Measurements from ENCODE around the gene SNED1. TPM values are rescaled to one million over a fixed set of nuclear protein-coding genes. Genes with fewer than 3 reads are reported as not detected.

The SNED1 gene
- total RNA-seq, 1 donor from 2014 or later: 2.8 TPM

DNA sequence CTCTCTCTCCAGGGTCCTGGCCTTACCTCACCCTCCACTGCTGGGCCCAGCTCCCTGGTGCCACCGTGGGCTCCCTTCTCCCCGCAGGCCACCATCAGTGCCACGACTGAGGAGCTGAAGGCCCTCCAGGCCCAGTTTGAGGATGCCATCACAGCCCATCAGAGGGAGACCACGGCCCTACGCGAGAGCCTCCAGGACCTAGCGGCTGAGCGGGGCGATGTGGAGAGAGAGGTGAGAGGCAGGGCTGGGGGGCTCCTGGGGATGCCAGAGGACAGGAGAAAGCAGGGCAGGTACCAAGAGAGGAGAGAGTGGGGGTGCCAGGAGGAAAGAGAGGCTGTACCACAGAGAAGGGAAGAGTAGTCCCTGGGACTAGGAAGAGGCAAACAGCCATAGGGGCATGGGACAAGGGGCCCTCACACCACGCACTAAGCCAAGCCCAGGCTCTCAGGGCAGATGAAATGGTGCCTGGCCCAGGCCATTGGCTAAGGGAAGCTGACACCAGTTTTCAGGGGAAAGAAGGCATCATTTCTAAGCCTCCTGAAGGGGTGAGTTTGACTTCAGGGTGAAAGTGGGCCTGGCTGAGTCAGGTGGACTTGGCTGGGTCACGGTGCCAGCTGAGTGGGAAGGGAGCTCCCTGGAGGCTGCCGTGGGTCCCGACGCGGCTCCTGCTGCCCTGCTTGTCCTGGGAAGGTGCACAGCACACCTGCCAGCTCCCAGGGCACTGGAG is 39.0 kb upstream of the SNED1 start:
- no peak for DNase-seq
- TF ChIP-seq, protein P1, sequence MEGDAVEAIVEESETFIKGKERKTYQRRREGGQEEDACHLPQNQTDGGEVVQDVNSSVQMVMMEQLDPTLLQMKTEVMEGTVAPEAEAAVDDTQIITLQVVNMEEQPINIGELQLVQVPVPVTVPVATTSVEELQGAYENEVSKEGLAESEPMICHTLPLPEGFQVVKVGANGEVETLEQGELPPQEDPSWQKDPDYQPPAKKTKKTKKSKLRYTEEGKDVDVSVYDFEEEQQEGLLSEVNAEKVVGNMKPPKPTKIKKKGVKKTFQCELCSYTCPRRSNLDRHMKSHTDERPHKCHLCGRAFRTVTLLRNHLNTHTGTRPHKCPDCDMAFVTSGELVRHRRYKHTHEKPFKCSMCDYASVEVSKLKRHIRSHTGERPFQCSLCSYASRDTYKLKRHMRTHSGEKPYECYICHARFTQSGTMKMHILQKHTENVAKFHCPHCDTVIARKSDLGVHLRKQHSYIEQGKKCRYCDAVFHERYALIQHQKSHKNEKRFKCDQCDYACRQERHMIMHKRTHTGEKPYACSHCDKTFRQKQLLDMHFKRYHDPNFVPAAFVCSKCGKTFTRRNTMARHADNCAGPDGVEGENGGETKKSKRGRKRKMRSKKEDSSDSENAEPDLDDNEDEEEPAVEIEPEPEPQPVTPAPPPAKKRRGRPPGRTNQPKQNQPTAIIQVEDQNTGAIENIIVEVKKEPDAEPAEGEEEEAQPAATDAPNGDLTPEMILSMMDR (IDR thresholded peaks at IDR 0.05; ENCODE audit: partially characterized antibody, unreplicated experiment): no peak
- H3K4me3 Mint-ChIP-seq (ENCODE audit: unreplicated experiment): no peak overlapping the region

DNA sequence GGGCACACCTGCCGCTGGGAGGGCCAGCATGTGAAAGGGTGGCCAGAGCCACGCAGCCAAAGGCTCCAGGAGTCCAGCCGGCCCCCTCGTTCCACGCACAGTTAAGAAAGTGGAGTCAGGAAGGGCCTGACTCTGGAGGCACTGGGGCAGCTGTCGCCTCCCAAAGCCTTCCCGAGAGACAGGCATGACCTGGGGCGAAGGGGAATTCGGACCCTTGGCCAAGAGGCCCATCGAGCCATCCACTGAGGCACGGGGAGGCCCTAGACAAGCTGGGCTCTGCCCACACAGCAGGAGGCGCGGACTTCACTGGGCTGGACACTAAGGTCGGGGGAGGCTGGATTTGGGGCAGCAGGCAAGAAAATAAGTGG is 38.5 kb upstream of the SNED1 start:
- H3K9me3 Mint-ChIP-seq (ENCODE audit: unreplicated experiment): peaks cover 2% of the 10 kb centered on the region
- H3K27ac Mint-ChIP-seq (ENCODE audit: unreplicated experiment): no peak overlapping the region
- no peak overlapping the region for H3K4me3 Mint-ChIP-seq (ENCODE audit: unreplicated experiment)
- TF ChIP-seq, protein P1 (IDR thresholded peaks at IDR 0.05; ENCODE audit: partially characterized antibody, unreplicated experiment): no peak
- DNase-seq: no peak
- H3K27me3 Mint-ChIP-seq (ENCODE audit: unreplicated experiment): peaks cover 1% of the 10 kb centered on the region
- H3K36me3 Mint-ChIP-seq (ENCODE audit: unreplicated experiment): no peaks in the 10 kb centered on the region
- H3K4me1 Mint-ChIP-seq (ENCODE audit: low read depth, unreplicated experiment): peaks cover 2% of the 10 kb centered on the region

More for the DNA sequence above, 39.0 kb upstream of the SNED1 start:
- Mint-ChIP-seq H3K27ac (ENCODE audit: unreplicated experiment) (no peak overlapping the region), H3K27me3 (ENCODE audit: unreplicated experiment) (peaks cover 1% of the 10 kb centered on the region), H3K4me1 (ENCODE audit: low read depth, unreplicated experiment) (peaks cover 2% of the 10 kb centered on the region), H3K9me3 (ENCODE audit: unreplicated experiment) (peaks cover 2% of the 10 kb centered on the region), H3K36me3 (ENCODE audit: unreplicated experiment) (no peaks in the 10 kb centered on the region)

DNA sequence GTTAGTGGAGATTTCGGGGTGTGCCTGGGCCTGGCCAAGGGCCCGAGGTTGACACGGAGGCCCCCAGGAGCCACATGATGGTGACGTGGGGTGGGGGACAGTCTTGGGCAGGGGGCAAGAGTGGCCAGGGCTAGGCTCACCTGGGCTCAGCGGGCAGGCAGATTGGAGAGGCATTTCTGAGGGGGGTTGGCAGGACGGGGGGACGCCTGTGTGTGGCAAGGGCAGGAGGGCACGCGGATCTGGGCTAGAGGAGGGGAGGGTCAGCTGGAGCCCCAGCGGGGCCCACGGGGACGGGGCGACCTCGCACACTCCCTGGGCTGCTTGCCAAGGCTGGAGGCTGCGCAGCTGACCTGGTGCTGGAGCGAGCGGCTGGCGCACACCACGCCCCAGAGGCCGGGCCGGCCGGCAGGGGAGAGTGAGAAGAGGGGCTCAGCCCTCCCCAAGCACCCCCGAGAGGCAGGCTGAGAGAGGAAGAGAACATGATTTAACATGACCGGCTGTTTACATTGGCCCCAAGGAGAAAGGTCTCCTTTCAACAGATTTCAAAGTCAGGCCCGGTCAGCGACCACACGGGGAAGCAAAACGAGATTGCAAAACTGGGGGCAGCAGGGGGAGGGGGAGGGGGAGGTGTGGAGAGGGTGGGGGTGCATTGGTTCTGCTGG is 38.0 kb upstream of the SNED1 start:
- TF ChIP-seq, protein P1 (IDR thresholded peaks at IDR 0.05; ENCODE audit: partially characterized antibody, unreplicated experiment): no peak
- Mint-ChIP-seq H3K27ac (ENCODE audit: unreplicated experiment) (no peak overlapping the region), H3K27me3 (ENCODE audit: unreplicated experiment) (peaks cover 1% of the 10 kb centered on the region), H3K9me3 (ENCODE audit: unreplicated experiment) (peaks cover 2% of the 10 kb centered on the region), H3K4me3 (ENCODE audit: unreplicated experiment) (no peak overlapping the region), H3K4me1 (ENCODE audit: low read depth, unreplicated experiment) (peaks cover 2% of the 10 kb centered on the region), H3K36me3 (ENCODE audit: unreplicated experiment) (no peaks in the 10 kb centered on the region)
- no peak for DNase-seq

DNA sequence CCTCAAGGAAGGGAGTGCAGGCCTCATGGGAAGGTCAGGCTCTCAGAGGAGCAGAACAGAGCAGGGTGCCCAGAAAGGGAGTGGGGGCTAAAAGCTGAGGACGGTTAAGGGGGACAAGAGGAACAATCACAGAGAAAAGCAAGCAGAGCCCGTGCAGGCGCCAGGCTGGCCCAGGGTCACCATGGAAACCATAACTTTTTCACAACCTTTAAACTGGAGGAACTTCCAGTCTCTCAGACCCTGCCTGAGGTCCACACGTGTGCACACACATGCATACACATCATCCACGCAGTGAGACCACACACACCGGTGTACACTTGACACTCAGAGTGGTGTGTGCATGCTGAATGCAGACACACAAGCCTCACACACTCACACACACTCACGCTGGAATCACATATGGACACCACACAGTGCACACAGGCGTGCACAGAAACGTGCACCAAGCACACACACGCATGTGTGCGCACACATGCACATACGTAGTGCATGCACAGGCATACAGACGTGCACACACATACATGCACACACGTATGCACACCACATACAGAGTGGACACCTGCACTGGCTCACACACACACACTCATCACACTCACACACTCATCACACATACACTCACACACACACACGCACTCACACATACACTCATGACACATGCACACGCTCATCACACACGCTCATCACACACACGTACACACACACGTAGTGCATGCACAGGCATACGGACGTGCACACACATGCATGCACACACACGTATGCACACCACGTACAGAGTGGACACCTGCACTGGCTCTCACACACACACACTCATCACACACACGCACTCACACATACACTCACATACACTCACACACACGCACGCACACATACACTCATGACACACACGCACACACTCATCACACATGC is 37.2 kb upstream of the SNED1 start:
- Mint-ChIP-seq H3K36me3 (ENCODE audit: unreplicated experiment) (no peaks in the 10 kb centered on the region), H3K27ac (ENCODE audit: unreplicated experiment) (no peak overlapping the region), H3K4me1 (ENCODE audit: low read depth, unreplicated experiment) (peaks cover 2% of the 10 kb centered on the region), H3K9me3 (ENCODE audit: unreplicated experiment) (peaks cover under 1% of the 10 kb centered on the region), H3K4me3 (ENCODE audit: unreplicated experiment) (no peak overlapping the region), H3K27me3 (ENCODE audit: unreplicated experiment) (peaks cover 1% of the 10 kb centered on the region)
- no peak for DNase-seq
- TF ChIP-seq, protein P1 (IDR thresholded peaks at IDR 0.05; ENCODE audit: partially characterized antibody, unreplicated experiment): no peak

Data from glutamatergic neuron (in vitro differentiated cells).